ENCODE measurements around the gene CEP89.
"Not testable (repeated sequence)": the region's sequence is repeated elsewhere in the genome, so short reads cannot be mapped to it uniquely, and the experiment has no call there.

Gene CEP89

GRCh38 chr19:32858155-32858554, 113.6 kb downstream of the CEP89 start:
- DNase-seq (ENCODE audit: insufficient read length, low spot score) (no peak), FAIRE-seq (no peak)
- TF ChIP-seq SPI1 (IDR thresholded peaks at IDR 0.05; ENCODE audit: low read depth, low read length) (no peak), POLR2A (IDR thresholded peaks at IDR 0.05; ENCODE audit: low read depth, low read length) (no peak), POLR2AphosphoS5 (IDR thresholded peaks at IDR 0.05; ENCODE audit: low read depth, low read length) (no peak), POU2F2 (IDR thresholded peaks at IDR 0.05; ENCODE audit: low read depth, low read length) (no peak), PAX5 (IDR thresholded peaks at IDR 0.05; ENCODE audit: insufficient read depth, low read length, severe bottlenecking) (no peak), TAF1 (IDR thresholded peaks at IDR 0.05; ENCODE audit: low read depth, low read length) (no peak)

- FAIRE-seq (no peak), DNase-seq (ENCODE audit: insufficient read length, low spot score) (no peak)
- TF ChIP-seq POU2F2 (IDR thresholded peaks at IDR 0.05; ENCODE audit: low read depth, low read length) (no peak), PAX5 (IDR thresholded peaks at IDR 0.05; ENCODE audit: insufficient read depth, low read length, severe bottlenecking) (no peak), POLR2A (IDR thresholded peaks at IDR 0.05; ENCODE audit: low read depth, low read length) (no peak), POLR2AphosphoS5 (IDR thresholded peaks at IDR 0.05; ENCODE audit: low read depth, low read length) (no peak), SPI1 (IDR thresholded peaks at IDR 0.05; ENCODE audit: low read depth, low read length) (no peak), TAF1 (IDR thresholded peaks at IDR 0.05; ENCODE audit: low read depth, low read length) (no peak)
These were observed 114.2 kb downstream of the CEP89 start for GRCh38 chr19:32857584-32857983.

GRCh38 chr19:32856818-32857217, 114.9 kb downstream of the CEP89 start:
- not testable (repeated sequence) for FAIRE-seq

GRCh38 chr19:32852216-32852615, 119.5 kb downstream of the CEP89 start:
- DNase-seq (ENCODE audit: insufficient read length, low spot score) (no peak), FAIRE-seq (no peak)
- TF ChIP-seq POLR2A (IDR thresholded peaks at IDR 0.05; ENCODE audit: low read depth, low read length) (no peak), TAF1 (IDR thresholded peaks at IDR 0.05; ENCODE audit: low read depth, low read length) (no peak)

More at GRCh38 chr19:32856818-32857217, 114.9 kb downstream of the CEP89 start:
- DNase-seq (ENCODE audit: insufficient read length, low spot score) = not testable (repeated sequence)

- not testable (repeated sequence) for DNase-seq (ENCODE audit: insufficient read length, low spot score); FAIRE-seq
These were observed 123.7 kb downstream of the CEP89 start for GRCh38 chr19:32848035-32848434.

GRCh38 chr19:32843716-32844245, 128.0 kb downstream of the CEP89 start:
- no peak for FAIRE-seq
- no peak for TF ChIP-seq PAX5 (IDR thresholded peaks at IDR 0.05; ENCODE audit: insufficient read depth, low read length, severe bottlenecking)
- TF ChIP-seq TAF1 (IDR thresholded peaks at IDR 0.05; ENCODE audit: low read depth, low read length) = no peak
- TF ChIP-seq POU2F2 (IDR thresholded peaks at IDR 0.05; ENCODE audit: low read depth, low read length) = no peak
- TF ChIP-seq SPI1 (IDR thresholded peaks at IDR 0.05; ENCODE audit: low read depth, low read length) = no peak
- TF ChIP-seq POLR2A (IDR thresholded peaks at IDR 0.05; ENCODE audit: low read depth, low read length) = no peak
- no peak for TF ChIP-seq POLR2AphosphoS5 (IDR thresholded peaks at IDR 0.05; ENCODE audit: low read depth, low read length)
- DNase-seq (ENCODE audit: insufficient read length, low spot score) = no peak

- no peak for FAIRE-seq
- TF ChIP-seq POLR2A (IDR thresholded peaks at IDR 0.05; ENCODE audit: low read depth, low read length) (no peak), SPI1 (IDR thresholded peaks at IDR 0.05; ENCODE audit: low read depth, low read length) (no peak), TAF1 (IDR thresholded peaks at IDR 0.05; ENCODE audit: low read depth, low read length) (no peak), PAX5 (IDR thresholded peaks at IDR 0.05; ENCODE audit: insufficient read depth, low read length, severe bottlenecking) (no peak), POLR2AphosphoS5 (IDR thresholded peaks at IDR 0.05; ENCODE audit: low read depth, low read length) (no peak), POU2F2 (IDR thresholded peaks at IDR 0.05; ENCODE audit: low read depth, low read length) (no peak)
These were observed 129.7 kb downstream of the CEP89 start for GRCh38 chr19:32842061-32842460.

GRCh38 chr19:32837531-32837930, 134.2 kb downstream of the CEP89 start:
- DNase-seq (ENCODE audit: insufficient read length, low spot score) = no peak
- TF ChIP-seq POLR2AphosphoS5 (IDR thresholded peaks at IDR 0.05; ENCODE audit: low read depth, low read length) (no peak), SPI1 (IDR thresholded peaks at IDR 0.05; ENCODE audit: low read depth, low read length) (no peak), PAX5 (IDR thresholded peaks at IDR 0.05; ENCODE audit: insufficient read depth, low read length, severe bottlenecking) (no peak), POU2F2 (IDR thresholded peaks at IDR 0.05; ENCODE audit: low read depth, low read length) (no peak), POLR2A (IDR thresholded peaks at IDR 0.05; ENCODE audit: low read depth, low read length) (no peak), TAF1 (IDR thresholded peaks at IDR 0.05; ENCODE audit: low read depth, low read length) (no peak)
- FAIRE-seq = no peak

More at GRCh38 chr19:32842061-32842460, 129.7 kb downstream of the CEP89 start:
- no peak for DNase-seq (ENCODE audit: insufficient read length, low spot score)

GRCh38 chr19:32833388-32833787, 138.4 kb downstream of the CEP89 start:
- not testable (repeated sequence) for DNase-seq (ENCODE audit: insufficient read length, low spot score); FAIRE-seq

- FAIRE-seq; DNase-seq (ENCODE audit: insufficient read length, low spot score): not testable (repeated sequence)
These were observed 138.9 kb downstream of the CEP89 start for GRCh38 chr19:32832825-32833224.

- not testable (repeated sequence) for FAIRE-seq; DNase-seq (ENCODE audit: insufficient read length, low spot score)
These were observed 139.7 kb downstream of the CEP89 start for GRCh38 chr19:32832094-32832493.

GRCh38 chr19:32831611-32832010, 140.1 kb downstream of the CEP89 start:
- FAIRE-seq (no peak), DNase-seq (ENCODE audit: insufficient read length, low spot score) (no peak)
- TF ChIP-seq SPI1 (IDR thresholded peaks at IDR 0.05; ENCODE audit: low read depth, low read length) = no peak
- no peak for TF ChIP-seq PAX5 (IDR thresholded peaks at IDR 0.05; ENCODE audit: insufficient read depth, low read length, severe bottlenecking)
- TF ChIP-seq POLR2A (IDR thresholded peaks at IDR 0.05; ENCODE audit: low read depth, low read length) = no peak
- TF ChIP-seq TAF1 (IDR thresholded peaks at IDR 0.05; ENCODE audit: low read depth, low read length) = no peak
- TF ChIP-seq POLR2AphosphoS5 (IDR thresholded peaks at IDR 0.05; ENCODE audit: low read depth, low read length) = no peak
- TF ChIP-seq POU2F2 (IDR thresholded peaks at IDR 0.05; ENCODE audit: low read depth, low read length) = no peak

Measured in GM12891 (cell line).